Activated T-cell treated with anti-CD3 and anti-CD28 coated beads, Interleukin-2, amount 50 U/mL, for 4 hours (primary cell): ENCODE data around the gene ANXA6. TPM values are rescaled to one million over a fixed set of nuclear protein-coding genes. Genes with fewer than 3 reads are reported as not detected.
"Not testable (repeated sequence)": the region's sequence is repeated elsewhere in the genome, so short reads cannot be mapped to it uniquely, and the experiment has no call there.

Experiments
- ATAC-seq, 2 donors: fragments of 200-7000 bp; cut with Tn5 transposase; one replicate each; pipeline ENCODE4 v1.10.0; 2021
- DNase-seq: peaks from one replicate; pipeline ENCODE4 v3.0.0-alpha.2; 2020
- H3K27me3 Mint-ChIP-seq: one replicate; pipeline ENCODE4 v1.8.0; 2021; ENCODE audit warnings: low read depth, mixed read lengths
- H3K36me3 Mint-ChIP-seq: one replicate; pipeline ENCODE4 v1.8.0; 2022; ENCODE audit warnings: mixed read lengths; ENCODE audit not compliant: insufficient read depth
- H3K4me1 Mint-ChIP-seq: one replicate; pipeline ENCODE4 v1.8.0; 2021; ENCODE audit warnings: low read depth, mixed read lengths
- H3K4me3 Mint-ChIP-seq: one replicate; pipeline ENCODE4 v1.8.0; 2021; ENCODE audit warnings: mild to moderate bottlenecking, moderate library complexity, mixed read lengths
- H3K9me3 Mint-ChIP-seq: one replicate; pipeline ENCODE4 v1.8.0; 2021; ENCODE audit warnings: mixed read lengths
- total RNA-seq, 3 donors: library from RNA; stranded (reverse); gene quantifications; one replicate each; pipeline ENCODE4 v1.2.1, GENCODE V29; 2021

ANXA6 gene
- 100 to 1,000 TPM; 102 to 156 (median 128) TPM for total RNA-seq

GRCh38 chr5:151157426-151158286 is at the start of gene ANXA6:
ANXA6 (minus strand) TSS chr5:151157779; CDS start chr5:151147901, 9,878 bp downstream.
- DNase-seq (peak; percentile 49), ATAC-seq (peak; percentile 79 to 83)
- H3K4me3 Mint-ChIP-seq = peak within 1 kb of the TSS; percentile 92
- H3K27me3 Mint-ChIP-seq = no peaks in the 10 kb centered on the region
- H3K4me1 Mint-ChIP-seq = peaks cover 65% of the 10 kb centered on the region
- H3K36me3 Mint-ChIP-seq = peaks cover 6% of the 10 kb centered on the region
- no peaks in the 10 kb centered on the region for H3K9me3 Mint-ChIP-seq

- Mint-ChIP-seq H3K27me3 (no peaks in the 10 kb centered on the region), H3K4me3 (no peak overlapping the region), H3K36me3 (peaks cover 16% of the 10 kb centered on the region), H3K9me3 (no peaks in the 10 kb centered on the region), H3K4me1 (peaks cover 58% of the 10 kb centered on the region)
- no peak for ATAC-seq
- no peak for DNase-seq
Measured at GRCh38 chr5:151205411-151205810, 47.8 kb upstream of the ANXA6 start.

- H3K36me3 Mint-ChIP-seq = peaks cover 19% of the 10 kb centered on the region
- peaks cover 47% of the 10 kb centered on the region for H3K4me1 Mint-ChIP-seq
- no peaks in the 10 kb centered on the region for H3K9me3 Mint-ChIP-seq
- no peak overlapping the region for H3K4me3 Mint-ChIP-seq
- no peak for ATAC-seq
- no peak for DNase-seq
- H3K27me3 Mint-ChIP-seq = no peaks in the 10 kb centered on the region
Measured at GRCh38 chr5:151204051-151204450, 46.5 kb upstream of the ANXA6 start.

- ATAC-seq (peak; percentile 97 to 98), DNase-seq (peak; percentile 31)
- H3K4me3 Mint-ChIP-seq = no peak overlapping the region
- H3K27me3 Mint-ChIP-seq = no peaks in the 10 kb centered on the region
- peaks cover 21% of the 10 kb centered on the region for H3K36me3 Mint-ChIP-seq
- peaks cover 37% of the 10 kb centered on the region for H3K4me1 Mint-ChIP-seq
- H3K9me3 Mint-ChIP-seq = no peaks in the 10 kb centered on the region
Measured at GRCh38 chr5:151202381-151203139, 45.0 kb upstream of the ANXA6 start.

- Mint-ChIP-seq H3K4me1 (peaks cover 47% of the 10 kb centered on the region), H3K36me3 (peaks cover 25% of the 10 kb centered on the region), H3K4me3 (no peak overlapping the region), H3K27me3 (no peaks in the 10 kb centered on the region), H3K9me3 (no peaks in the 10 kb centered on the region)
- DNase-seq (no peak), ATAC-seq (no peak)
Measured at GRCh38 chr5:151200913-151201595, 43.5 kb upstream of the ANXA6 start.

GRCh38 chr5:151199581-151200185 is 42.1 kb upstream of the ANXA6 start:
- H3K36me3 Mint-ChIP-seq = peaks cover 26% of the 10 kb centered on the region
- H3K4me3 Mint-ChIP-seq = no peak overlapping the region
- no peaks in the 10 kb centered on the region for H3K9me3 Mint-ChIP-seq
- H3K4me1 Mint-ChIP-seq = peaks cover 47% of the 10 kb centered on the region
- DNase-seq (no peak), ATAC-seq (no peak)
- H3K27me3 Mint-ChIP-seq = no peaks in the 10 kb centered on the region

GRCh38 chr5:151198861-151199260 is 41.3 kb upstream of the ANXA6 start:
- DNase-seq (no peak), ATAC-seq (no peak)
- no peak overlapping the region for H3K4me3 Mint-ChIP-seq
- H3K36me3 Mint-ChIP-seq = peaks cover 33% of the 10 kb centered on the region
- H3K9me3 Mint-ChIP-seq = no peaks in the 10 kb centered on the region
- H3K27me3 Mint-ChIP-seq = no peaks in the 10 kb centered on the region
- peaks cover 53% of the 10 kb centered on the region for H3K4me1 Mint-ChIP-seq

- Mint-ChIP-seq H3K4me1 (peaks cover 48% of the 10 kb centered on the region), H3K36me3 (peaks cover 43% of the 10 kb centered on the region)
- not testable (repeated sequence) for DNase-seq, ATAC-seq, H3K9me3 Mint-ChIP-seq, H3K27me3 Mint-ChIP-seq, H3K4me3 Mint-ChIP-seq
Measured at GRCh38 chr5:151197291-151197600, 39.7 kb upstream of the ANXA6 start.

- Mint-ChIP-seq H3K36me3 (peaks cover 48% of the 10 kb centered on the region), H3K4me1 (peaks cover 50% of the 10 kb centered on the region), H3K27me3 (no peaks in the 10 kb centered on the region), H3K9me3 (peaks cover 7% of the 10 kb centered on the region), H3K4me3 (no peak overlapping the region)
- DNase-seq (no peak), ATAC-seq (peak; percentile 27 to 32)
Measured at GRCh38 chr5:151196556-151197290, 39.1 kb upstream of the ANXA6 start.

GRCh38 chr5:151195622-151196021 is 38.0 kb upstream of the ANXA6 start:
- peaks cover 45% of the 10 kb centered on the region for H3K36me3 Mint-ChIP-seq
- peaks cover 53% of the 10 kb centered on the region for H3K4me1 Mint-ChIP-seq
- peak; percentile 50 for DNase-seq
- no peak overlapping the region for H3K4me3 Mint-ChIP-seq
- H3K27me3 Mint-ChIP-seq = no peaks in the 10 kb centered on the region
- ATAC-seq = no peak
- peaks cover 13% of the 10 kb centered on the region for H3K9me3 Mint-ChIP-seq

- no peak overlapping the region for H3K4me3 Mint-ChIP-seq
- H3K9me3 Mint-ChIP-seq = peaks cover 29% of the 10 kb centered on the region
- no peak for ATAC-seq
- H3K4me1 Mint-ChIP-seq = peaks cover 60% of the 10 kb centered on the region
- H3K36me3 Mint-ChIP-seq = peaks cover 60% of the 10 kb centered on the region
- DNase-seq = no peak
- H3K27me3 Mint-ChIP-seq = no peaks in the 10 kb centered on the region
Measured at GRCh38 chr5:151192626-151193025, 35.0 kb upstream of the ANXA6 start.

GRCh38 chr5:151191661-151192060 is 34.1 kb upstream of the ANXA6 start:
- no peak for DNase-seq
- no peak for ATAC-seq
- Mint-ChIP-seq H3K36me3 (peaks cover 64% of the 10 kb centered on the region), H3K9me3 (peaks cover 29% of the 10 kb centered on the region), H3K27me3 (no peaks in the 10 kb centered on the region), H3K4me1 (peaks cover 57% of the 10 kb centered on the region), H3K4me3 (no peak overlapping the region)

- H3K36me3 Mint-ChIP-seq = peaks cover 63% of the 10 kb centered on the region
- H3K4me3 Mint-ChIP-seq = no peak overlapping the region
- peaks cover 36% of the 10 kb centered on the region for H3K4me1 Mint-ChIP-seq
- ATAC-seq (no peak), DNase-seq (no peak)
- peaks cover 29% of the 10 kb centered on the region for H3K9me3 Mint-ChIP-seq
- no peaks in the 10 kb centered on the region for H3K27me3 Mint-ChIP-seq
Measured at GRCh38 chr5:151189151-151189550, 31.6 kb upstream of the ANXA6 start.
